ENCODE results near the gene GFRA1. TPM values are rescaled to one million over a fixed set of nuclear protein-coding genes. Genes with fewer than 3 reads are reported as not detected.

The GFRA1 gene
- total and polyA plus RNA-seq, 2 of the 4 experiments (the other 2 are of a cell fraction), result 9.1 to 9.3 TPM

DNA sequence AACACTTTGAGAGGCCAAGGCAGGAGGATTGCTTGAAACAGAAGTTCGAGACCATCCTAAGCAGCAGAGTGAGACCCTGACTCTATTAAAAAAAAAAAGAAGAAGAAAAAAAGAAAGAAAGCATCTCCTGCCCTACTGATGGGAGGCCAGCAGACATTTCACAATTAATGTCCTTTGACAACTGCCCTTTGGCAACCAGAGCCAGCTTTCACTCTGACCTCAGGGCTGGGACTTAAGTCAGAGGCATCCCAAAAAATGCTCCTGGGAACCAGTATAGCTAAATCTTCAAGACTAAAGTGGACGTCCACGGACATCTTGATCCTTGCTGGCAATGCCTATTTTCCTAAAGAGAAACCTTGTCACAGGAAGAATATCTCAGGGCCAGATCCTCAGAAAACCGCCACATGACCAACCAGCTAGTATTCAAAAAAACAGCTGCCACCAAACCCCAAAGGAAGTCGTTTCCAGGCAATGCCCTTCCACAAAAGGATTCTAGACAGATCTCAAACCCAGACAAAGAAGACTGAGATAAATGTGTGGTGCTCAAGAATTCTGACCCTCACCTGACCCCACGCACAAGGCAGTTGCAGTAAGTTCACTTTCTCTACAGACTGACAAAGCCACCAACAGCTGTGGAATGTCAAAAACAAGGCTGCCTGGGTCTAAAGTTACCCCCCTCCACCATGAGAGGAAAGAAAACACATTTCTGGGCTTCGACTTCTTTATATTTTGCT is 18.4 kb downstream of the GFRA1 start:
- Histone ChIP-seq H3K4me1 (ENCODE audit: control insufficient read depth, insufficient read depth, low read length) (no peaks in the 10 kb centered on the region), H3K4ac (ENCODE audit: low read depth, low read length) (no peak overlapping the region), H3K18ac (ENCODE audit: low read depth, low read length) (no peak overlapping the region), H4K20me1 (ENCODE audit: insufficient read depth, low read length) (no peaks in the 10 kb centered on the region), H2BK5ac (ENCODE audit: low read depth, low read length, poor library complexity, severe bottlenecking) (no peak overlapping the region), H2BK20ac (ENCODE audit: low read depth, low read length) (no peak overlapping the region), H3K27me3 (ENCODE audit: control insufficient read depth, insufficient read depth, low read length) (no peaks in the 10 kb centered on the region), H4K8ac (ENCODE audit: low read depth in 2 of 2, low read length in 2 of 2) (no peak overlapping the region), H2BK120ac (ENCODE audit: low read depth, low read length) (no peak overlapping the region), H4K5ac (ENCODE audit: low read depth, low read length) (no peak overlapping the region), H2AFZ (replicated peaks; ENCODE audit: low read length, poor library complexity) (no peak overlapping the region), H3K4me3 (ENCODE audit: insufficient read depth, low read depth, low read length) (no peak overlapping the region), H3K14ac (replicated peaks; ENCODE audit: low read depth, low read length) (no peak overlapping the region), H4K91ac (ENCODE audit: insufficient read depth, low read depth, low read length) (no peak overlapping the region), H3K9me1 (ENCODE audit: insufficient read depth, low read length) (no peaks in the 10 kb centered on the region; the same call in 1 of the 2 replicates), H3K4me2 (ENCODE audit: low read depth, low read length) (no peak overlapping the region), H3K23ac (ENCODE audit: low read depth, low read length) (no peak overlapping the region), H3K9ac (ENCODE audit: low read depth, low read length) (no peak overlapping the region), H3K27ac (ENCODE audit: insufficient read depth, low read length) (no peak overlapping the region), H3K36me3 (ENCODE audit: control insufficient read depth, insufficient read depth, low read length) (no peaks in the 10 kb centered on the region), H2BK15ac (ENCODE audit: low read depth, low read length) (no peak overlapping the region), H2AK5ac (ENCODE audit: low read depth, low read length) (no peak overlapping the region), H3K56ac (ENCODE audit: extremely low read depth, insufficient read depth, low read length) (no peak overlapping the region), H2AK9ac (replicated peaks; ENCODE audit: low read depth, low read length, poor library complexity) (no peak overlapping the region), H3K9me3 (ENCODE audit: control insufficient read depth, insufficient read depth, low read length) (no peaks in the 10 kb centered on the region), H3K79me1 (ENCODE audit: low read depth in 1 of 2, low read length in 2 of 2) (no peaks in the 10 kb centered on the region)
- ChIA-PET POLR2A (ENCODE audit: unreplicated experiment) (no interaction called here), CTCF (interaction anchor here (0.7 kb wide), 1 partner anchor 447 kb away, joined by 3 read pairs; no protein-coding TSS in a partner anchor)
- TF ChIP-seq BHLHE40 (IDR thresholded peaks at IDR 0.05; ENCODE audit: low read depth, low read length) (no peak), SMC3 (IDR thresholded peaks at IDR 0.05; ENCODE audit: low read depth, low read length) (no peak), CTCF (conservative IDR thresholded peaks at IDR 0.05; ENCODE audit: low read depth, low read length) (no peak), CHD1 (IDR thresholded peaks at IDR 0.05; ENCODE audit: low read depth, low read length) (no peak), RFX5 (IDR thresholded peaks at IDR 0.05; ENCODE audit: low read depth, low read length) (no peak), RAD21 (IDR thresholded peaks at IDR 0.05; ENCODE audit: low read length) (no peak), POLR2A (IDR thresholded peaks at IDR 0.05; ENCODE audit: low read depth, low read length) (no peak), USF2 (IDR thresholded peaks at IDR 0.05; ENCODE audit: low read depth, low read length) (no peak), FOS (IDR thresholded peaks at IDR 0.05; ENCODE audit: low read depth, low read length) (no peak), MXI1 (IDR thresholded peaks at IDR 0.05; ENCODE audit: borderline replicate concordance, low read depth, low read length) (no peak), MAFK (IDR thresholded peaks at IDR 0.05; ENCODE audit: low read depth, low read length) (no peak), RCOR1 (IDR thresholded peaks at IDR 0.05; ENCODE audit: insufficient replicate concordance, low read length) (no peak), NFE2L2 (IDR thresholded peaks at IDR 0.05; ENCODE audit: low read depth, low read length) (no peak), CEBPB (IDR thresholded peaks at IDR 0.05; ENCODE audit: low read depth, low read length) (no peak), MAZ (IDR thresholded peaks at IDR 0.05; ENCODE audit: borderline replicate concordance, low read depth, low read length) (no peak)
- TF ChIP-seq, protein P1, sequence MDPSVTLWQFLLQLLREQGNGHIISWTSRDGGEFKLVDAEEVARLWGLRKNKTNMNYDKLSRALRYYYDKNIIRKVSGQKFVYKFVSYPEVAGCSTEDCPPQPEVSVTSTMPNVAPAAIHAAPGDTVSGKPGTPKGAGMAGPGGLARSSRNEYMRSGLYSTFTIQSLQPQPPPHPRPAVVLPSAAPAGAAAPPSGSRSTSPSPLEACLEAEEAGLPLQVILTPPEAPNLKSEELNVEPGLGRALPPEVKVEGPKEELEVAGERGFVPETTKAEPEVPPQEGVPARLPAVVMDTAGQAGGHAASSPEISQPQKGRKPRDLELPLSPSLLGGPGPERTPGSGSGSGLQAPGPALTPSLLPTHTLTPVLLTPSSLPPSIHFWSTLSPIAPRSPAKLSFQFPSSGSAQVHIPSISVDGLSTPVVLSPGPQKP (IDR thresholded peaks at IDR 0.05; ENCODE audit: borderline replicate concordance, low read depth, low read length), result no peak
- intact Hi-C loops (cut with micrococcal nuclease) (no loop called here), dilution Hi-C loops (cut with HindIII; ENCODE audit: low sequenced_read_pairs, unreplicated experiment) (no loop called here), in situ Hi-C loops (cut with MboI; ENCODE audit: low sequenced_read_pairs) (no loop called here)
- no TSS peak for BruUV-seq (replicated peaks)
- ATAC-seq (ENCODE audit: low read depth) (peak; percentile 21), DNase-seq (no peak)
- WGBS, 2 experiments (ENCODE audit: extremely low coverage in 2 of 2, insufficient read length in 1 of 2), result no CpG with 5 or more reads among the region's 7 CpGs
